Thoracic aorta (tissue), 2 donors: ENCODE data around the gene NEBL. TPM values are rescaled to one million over a fixed set of nuclear protein-coding genes. Genes with fewer than 3 reads are reported as not detected.
A peak's percentile ranks its signal among the peaks of the same experiment; 100 is the strongest.

Source experiments
- ATAC-seq: fragments of 150-250 bp; one replicate; pipeline ENCODE4 v1.8.0; 2017; ENCODE audit warnings: low read depth; ENCODE audit not compliant: insufficient number of reproducible peaks, low FRiP score
- DNase-seq: peaks from one replicate; pipeline ENCODE4 v3.0.0-alpha.2; 2020; ENCODE audit warnings: low spot score
- H3K27ac ChIP-seq, 2 donors: fragments of 200-600 bp; sonication (generic); 1 replicate in 1 of 2; 2 replicates in 1 of 2; pipeline ENCODE4 v1.5.1; 2016; ENCODE audit warnings: mild to moderate bottlenecking in 2 of 2, moderate library complexity in 2 of 2
- H3K27me3 ChIP-seq: fragments of 200-600 bp; sonication (generic); replicated peaks from 2 replicates; pipeline ENCODE4 v1.6.0; 2016; ENCODE audit warnings: mild to moderate bottlenecking; ENCODE audit not compliant: insufficient read depth
- H3K36me3 ChIP-seq: fragments of 200-600 bp; sonication (generic); one replicate; pipeline ENCODE4 v1.5.1; 2016
- H3K4me1 ChIP-seq, 2 donors: fragments of 200-600 bp; sonication (generic); 1 replicate in 1 of 2; 2 replicates in 1 of 2; pipeline versions ENCODE4 v1.5.1 to v1.6.0; 2016; ENCODE audit warnings: low read depth in 2 of 2, mild to moderate bottlenecking in 1 of 2; ENCODE audit not compliant: control insufficient read depth in 1 of 2
- H3K4me3 ChIP-seq: fragments of 200-600 bp; sonication (generic); 2 replicates; pipeline ENCODE4 v1.5.1; 2016; ENCODE audit warnings: mild to moderate bottlenecking
- H3K9me3 ChIP-seq: fragments of 200-600 bp; sonication (generic); 2 replicates; pipeline ENCODE4 v1.5.1; 2016
- total RNA-seq, 2 donors: library from RNA; depleted of rRNA; stranded (reverse); fragments of >200 nt; gene quantifications; one replicate each; pipeline versions ENCODE4 v1.1.0 to v1.2.3, GENCODE V29; 2016
- TF ChIP-seq, protein P1 (sequence below): fragments of 200-600 bp; sonication (generic); IDR thresholded peaks from one replicate; pipeline ENCODE4 v1.5.1; 2019; ENCODE audit warnings: antibody characterized with exemption

The NEBL gene
- total RNA-seq, 2 donors from 2014 or later, result 1.4 to 4.7 TPM

DNA sequence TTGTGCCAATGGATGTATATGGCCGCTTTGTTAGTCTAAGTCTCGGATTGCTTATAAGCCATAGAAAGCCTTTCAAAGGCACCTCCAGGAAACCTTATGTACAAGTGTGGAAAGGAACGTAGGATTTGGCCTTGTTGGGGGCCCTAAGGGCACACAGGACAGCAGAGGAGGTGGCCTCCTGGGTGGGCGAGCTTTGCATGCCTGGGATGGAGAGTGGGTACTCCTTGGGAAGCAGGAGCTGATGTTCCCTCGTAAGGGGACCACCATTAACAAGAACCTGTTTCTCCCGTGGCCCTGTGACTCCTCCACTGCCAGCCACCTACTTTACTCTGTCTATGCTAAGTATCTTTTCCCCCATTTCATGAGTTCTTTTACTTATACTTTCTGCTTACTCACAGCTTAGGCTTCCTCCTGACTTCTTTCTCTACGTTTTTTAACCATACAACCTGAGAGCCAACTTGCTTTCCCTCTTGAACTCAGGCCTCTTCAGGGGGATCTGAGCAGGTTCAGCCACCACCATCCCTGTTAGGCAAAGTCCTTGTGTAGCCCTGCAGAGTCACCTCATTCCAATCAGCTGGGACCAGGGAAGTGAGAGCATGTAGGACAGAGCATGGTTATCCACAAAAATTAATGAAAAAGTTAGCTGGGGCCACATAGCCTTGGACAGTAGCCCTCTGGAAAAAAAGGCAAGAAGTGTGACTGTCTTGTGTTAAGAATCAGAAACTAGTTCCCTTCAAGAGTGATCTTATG lies 118.9 kb downstream of the NEBL start:
- TF ChIP-seq, protein P1, sequence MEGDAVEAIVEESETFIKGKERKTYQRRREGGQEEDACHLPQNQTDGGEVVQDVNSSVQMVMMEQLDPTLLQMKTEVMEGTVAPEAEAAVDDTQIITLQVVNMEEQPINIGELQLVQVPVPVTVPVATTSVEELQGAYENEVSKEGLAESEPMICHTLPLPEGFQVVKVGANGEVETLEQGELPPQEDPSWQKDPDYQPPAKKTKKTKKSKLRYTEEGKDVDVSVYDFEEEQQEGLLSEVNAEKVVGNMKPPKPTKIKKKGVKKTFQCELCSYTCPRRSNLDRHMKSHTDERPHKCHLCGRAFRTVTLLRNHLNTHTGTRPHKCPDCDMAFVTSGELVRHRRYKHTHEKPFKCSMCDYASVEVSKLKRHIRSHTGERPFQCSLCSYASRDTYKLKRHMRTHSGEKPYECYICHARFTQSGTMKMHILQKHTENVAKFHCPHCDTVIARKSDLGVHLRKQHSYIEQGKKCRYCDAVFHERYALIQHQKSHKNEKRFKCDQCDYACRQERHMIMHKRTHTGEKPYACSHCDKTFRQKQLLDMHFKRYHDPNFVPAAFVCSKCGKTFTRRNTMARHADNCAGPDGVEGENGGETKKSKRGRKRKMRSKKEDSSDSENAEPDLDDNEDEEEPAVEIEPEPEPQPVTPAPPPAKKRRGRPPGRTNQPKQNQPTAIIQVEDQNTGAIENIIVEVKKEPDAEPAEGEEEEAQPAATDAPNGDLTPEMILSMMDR, result no peak
- DNase-seq (no peak), ATAC-seq (no peak)
- H3K27me3 ChIP-seq, result no peaks in the 10 kb centered on the region
- no peak overlapping the region for H3K4me3 ChIP-seq
- H3K4me1 ChIP-seq, result no peaks in the 10 kb centered on the region
- H3K27ac ChIP-seq, result no peak overlapping the region
- no peaks in the 10 kb centered on the region for H3K9me3 ChIP-seq
- H3K36me3 ChIP-seq, result no peaks in the 10 kb centered on the region

DNA sequence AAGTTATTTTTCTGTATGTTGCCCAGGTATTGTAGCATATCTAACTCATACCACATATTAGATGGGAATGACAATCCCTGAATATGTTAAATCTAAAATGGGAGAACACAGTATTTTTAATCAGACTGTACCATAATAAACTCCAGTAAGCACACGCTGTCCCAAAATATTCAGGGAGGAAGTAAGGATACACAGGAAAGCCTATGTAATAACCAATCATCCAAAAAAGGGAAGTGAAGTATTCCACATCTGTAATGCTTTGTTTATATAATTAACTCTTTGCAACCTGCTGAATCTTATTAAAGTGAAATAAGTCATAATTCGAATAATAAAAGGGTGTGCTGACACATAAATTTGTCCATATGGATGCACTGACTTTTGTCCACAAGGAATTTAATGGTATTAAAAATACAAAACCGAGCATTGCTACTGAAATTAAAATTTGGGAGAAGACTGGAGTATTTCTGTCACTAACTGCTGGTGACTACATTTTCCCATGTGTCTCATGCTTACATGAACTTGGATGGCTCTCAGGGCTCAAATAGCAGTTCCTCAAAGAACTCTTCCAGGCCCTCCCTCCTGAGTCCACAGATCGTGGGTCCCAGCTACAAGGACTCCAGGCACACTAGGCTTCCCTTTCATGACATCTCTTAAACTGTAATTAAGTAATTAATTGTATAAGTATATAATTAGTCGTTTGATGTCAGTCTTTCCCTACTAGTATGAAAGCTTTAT lies 120.6 kb downstream of the NEBL start:
- Histone ChIP-seq H3K9me3 (no peaks in the 10 kb centered on the region), H3K27me3 (no peaks in the 10 kb centered on the region), H3K4me3 (no peak overlapping the region), H3K36me3 (no peaks in the 10 kb centered on the region), H3K27ac (no peak overlapping the region), H3K4me1 (no peaks in the 10 kb centered on the region)
- DNase-seq, result no peak
- no peak for ATAC-seq
- TF ChIP-seq, protein P1, result no peak

DNA sequence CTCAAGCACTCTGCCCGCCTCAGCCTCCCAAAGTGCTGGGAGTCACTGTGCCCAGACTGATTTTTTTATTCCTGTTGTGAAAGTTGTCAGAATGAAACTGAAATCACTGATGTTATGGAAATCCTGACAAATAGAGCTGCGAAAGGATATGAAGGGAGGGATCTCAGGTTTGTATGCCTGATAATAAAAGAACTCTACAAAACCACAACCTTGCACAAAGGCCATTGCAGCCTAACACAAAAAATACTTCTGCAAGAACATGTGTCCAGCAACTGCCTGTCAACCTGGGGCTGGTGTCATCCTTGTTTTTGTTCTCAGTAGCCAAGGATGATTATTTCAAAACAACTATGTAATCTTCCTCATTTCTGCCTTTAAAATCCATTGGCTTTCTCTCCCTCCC lies 126.1 kb downstream of the NEBL start:
- no peaks in the 10 kb centered on the region for H3K9me3 ChIP-seq
- peaks cover 5 to 23% of the 10 kb centered on the region in 2 donors for H3K4me1 ChIP-seq
- DNase-seq (no peak), ATAC-seq (no peak)
- no peak overlapping the region for H3K4me3 ChIP-seq
- no peak overlapping the region for H3K27ac ChIP-seq
- no peaks in the 10 kb centered on the region for H3K36me3 ChIP-seq
- TF ChIP-seq, protein P1, result no peak
- H3K27me3 ChIP-seq, result no peaks in the 10 kb centered on the region

DNA sequence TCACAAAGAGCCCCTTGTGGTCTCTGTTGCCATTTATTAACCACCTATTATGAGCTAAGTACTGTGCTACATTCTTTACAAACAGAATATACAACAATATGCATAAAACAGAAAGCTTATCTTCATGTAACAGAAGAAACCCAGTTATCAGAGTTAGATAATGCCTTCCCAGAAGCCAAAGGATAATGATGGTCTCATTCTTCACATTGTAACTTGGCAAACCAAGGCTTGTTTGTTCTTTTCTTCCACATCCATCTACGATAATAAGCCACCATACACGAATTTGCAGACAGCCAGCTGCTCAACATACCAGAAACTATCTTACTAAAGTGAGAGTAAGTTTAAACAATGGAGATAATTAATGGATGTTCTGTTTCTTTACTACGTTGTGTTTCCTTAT lies 127.6 kb downstream of the NEBL start:
- ATAC-seq, result no peak
- Histone ChIP-seq H3K27ac (no peak overlapping the region), H3K27me3 (no peaks in the 10 kb centered on the region), H3K4me3 (no peak overlapping the region), H3K4me1 (peaks cover 5 to 23% of the 10 kb centered on the region in 2 donors), H3K36me3 (no peaks in the 10 kb centered on the region), H3K9me3 (no peaks in the 10 kb centered on the region)
- TF ChIP-seq, protein P1, result no peak
- DNase-seq, result no peak

DNA sequence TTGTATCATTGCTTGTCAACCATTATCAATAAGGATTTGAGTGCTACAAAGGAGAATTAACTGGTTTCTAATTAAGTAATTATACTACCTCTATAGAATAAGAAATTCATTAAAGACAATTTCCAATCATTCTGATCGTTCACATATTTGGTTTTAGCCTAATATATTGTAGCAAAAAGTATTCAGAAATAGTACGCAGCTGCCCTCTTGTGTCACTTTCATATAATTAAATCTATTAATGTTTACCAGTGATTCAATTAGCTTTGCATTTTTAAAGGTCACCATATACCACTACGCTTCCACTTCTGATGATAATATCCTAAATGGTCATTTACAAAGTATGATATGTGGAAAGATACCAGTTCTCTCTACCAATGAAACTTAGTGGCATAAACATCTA lies 128.3 kb downstream of the NEBL start:
- TF ChIP-seq, protein P1, result peak; percentile 50
- Histone ChIP-seq H3K27ac (no peak overlapping the region), H3K4me1 (peaks cover 5 to 23% of the 10 kb centered on the region in 2 donors), H3K27me3 (no peaks in the 10 kb centered on the region), H3K4me3 (no peak overlapping the region), H3K36me3 (no peaks in the 10 kb centered on the region), H3K9me3 (no peaks in the 10 kb centered on the region)
- no peak for DNase-seq
- ATAC-seq, result no peak
